Stimulated activated naive CD4-positive, alpha-beta T cell (primary cell): ENCODE results near the gene DOCK2.
"Not testable (repeated sequence)": the region's sequence is repeated elsewhere in the genome, so short reads cannot be mapped to it uniquely, and the experiment has no call there.

Source experiments
- DNase-seq, 6 experiments: peaks; one replicate each; lab custom pipeline; 2025; lab: John Stamatoyannopoulos, UW

DOCK2 gene

DNA sequence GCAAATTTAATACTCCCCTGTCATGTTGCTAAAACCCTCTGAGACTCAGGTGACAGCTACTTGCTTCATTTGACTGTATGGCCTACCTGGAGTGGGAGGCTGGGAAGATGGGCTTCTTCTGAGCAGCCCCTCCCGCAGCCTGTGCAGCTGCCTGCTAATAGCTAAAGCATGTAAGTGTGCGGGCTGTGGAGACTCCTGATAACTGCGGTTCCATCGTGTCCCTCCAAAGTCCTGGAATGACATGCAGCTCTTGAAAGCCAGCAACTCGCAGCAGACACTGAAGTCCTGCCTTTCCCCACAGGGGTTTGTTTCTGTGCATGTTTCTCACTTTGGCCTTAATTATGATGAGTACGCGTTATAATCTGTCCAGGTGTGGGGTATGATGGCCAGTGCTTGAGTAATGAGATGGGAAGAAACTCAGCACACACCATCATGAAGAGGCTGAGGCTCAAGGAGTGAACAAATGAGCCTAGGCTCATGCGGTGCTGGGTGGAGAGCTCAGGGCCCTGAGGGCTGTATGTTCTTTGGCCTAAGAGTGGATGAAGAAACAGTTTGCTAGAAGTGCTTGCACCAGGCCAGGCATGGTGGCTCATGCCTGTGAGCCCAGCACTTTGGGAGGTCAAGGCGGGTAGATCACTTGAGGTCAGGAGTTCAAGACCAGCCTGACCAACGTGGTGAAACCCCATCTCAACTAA lies 119.1 kb downstream of the DOCK2 start:
- DNase-seq: no peak

DNA sequence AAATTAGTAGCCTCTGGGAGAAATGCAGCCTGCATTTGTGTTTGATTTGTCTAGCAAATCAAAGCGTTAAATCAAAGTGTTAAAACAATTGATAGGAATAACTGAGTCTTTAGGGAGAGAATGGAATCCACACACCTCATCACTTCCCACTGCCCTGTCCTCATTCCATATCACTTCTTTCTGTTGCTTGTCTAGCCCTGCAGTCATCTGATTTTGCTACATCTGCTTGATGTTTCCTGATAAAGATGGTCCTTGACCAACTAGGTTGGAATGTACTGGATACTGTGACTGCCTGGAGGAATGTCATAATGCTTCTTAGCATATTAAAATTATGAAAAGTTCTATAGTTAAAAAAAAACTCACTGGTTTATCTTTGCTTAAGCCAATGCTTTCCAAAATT lies 119.9 kb downstream of the DOCK2 start:
- no peak for DNase-seq

DNA sequence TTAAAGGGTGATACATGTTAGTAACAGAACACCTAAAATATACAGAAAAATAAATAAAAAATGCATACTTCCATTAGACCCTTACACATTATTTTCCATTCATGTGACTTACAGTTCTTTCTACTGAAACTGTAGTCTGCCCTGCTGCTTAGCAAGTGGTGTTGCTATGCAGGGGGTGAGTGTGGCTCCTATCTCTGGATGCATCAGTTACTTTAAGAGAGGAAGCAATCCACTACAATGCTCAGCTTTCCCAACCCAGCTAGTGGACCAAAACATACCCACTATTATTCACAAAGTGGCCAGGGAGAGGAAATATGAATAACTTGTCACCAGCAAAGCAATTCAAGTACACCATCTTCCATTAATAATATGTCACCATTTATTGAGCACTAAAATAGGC lies 121.8 kb downstream of the DOCK2 start:
- no peak for DNase-seq

DNA sequence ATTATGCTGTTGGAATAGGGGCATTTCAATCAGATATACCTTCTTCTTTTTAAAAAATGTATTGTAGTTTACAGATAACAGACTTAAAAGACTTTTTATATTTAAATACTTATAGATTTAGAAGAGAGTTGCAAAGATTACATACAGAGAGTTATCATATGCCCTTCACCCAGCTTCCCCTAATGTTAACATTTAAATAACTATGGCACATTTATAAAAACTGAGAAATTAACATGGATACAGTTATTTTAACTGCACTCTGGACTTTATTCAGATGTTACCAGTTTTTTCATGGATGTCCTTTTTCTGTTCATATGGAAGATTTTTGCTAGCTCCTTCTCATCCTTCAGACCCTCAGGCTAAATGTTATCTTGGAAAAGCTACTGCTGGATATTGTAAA lies 123.2 kb downstream of the DOCK2 start:
- DNase-seq: no peak

DNA sequence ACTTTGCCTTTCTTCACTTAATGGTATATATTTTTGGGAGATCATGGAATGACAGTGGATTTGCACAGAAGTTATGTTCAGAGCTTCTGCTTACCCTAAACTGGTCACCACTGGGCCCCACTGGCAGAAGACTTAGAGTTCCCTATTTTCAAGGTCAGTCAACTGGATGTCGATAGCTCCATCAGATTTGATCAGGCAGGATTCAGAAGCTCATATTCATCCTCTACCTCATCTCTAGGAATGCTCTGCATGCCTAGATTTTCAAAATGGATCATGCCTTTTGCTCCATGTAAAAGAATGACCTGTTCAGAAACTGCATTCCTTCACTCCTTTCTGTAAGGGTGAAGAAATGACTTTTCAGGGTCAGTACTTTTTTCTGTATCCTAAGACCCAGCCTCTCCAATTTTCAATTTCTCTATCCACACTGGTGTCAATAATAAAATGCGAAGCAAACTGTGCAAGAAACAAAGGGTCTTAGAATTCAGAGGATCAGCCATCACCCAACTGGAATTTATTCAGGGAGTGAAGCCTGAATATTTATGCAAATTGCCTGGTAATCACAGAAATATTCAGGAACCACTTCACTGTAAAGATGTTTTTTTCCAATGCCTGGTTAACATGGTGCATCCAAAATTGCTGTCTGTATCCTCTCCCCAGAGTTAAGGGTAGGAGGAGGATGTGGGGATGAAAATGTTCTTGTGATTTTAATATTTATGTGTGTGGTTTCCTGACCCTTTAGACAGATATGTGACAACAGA lies 125.4 kb downstream of the DOCK2 start:
- no peak for DNase-seq

DNA sequence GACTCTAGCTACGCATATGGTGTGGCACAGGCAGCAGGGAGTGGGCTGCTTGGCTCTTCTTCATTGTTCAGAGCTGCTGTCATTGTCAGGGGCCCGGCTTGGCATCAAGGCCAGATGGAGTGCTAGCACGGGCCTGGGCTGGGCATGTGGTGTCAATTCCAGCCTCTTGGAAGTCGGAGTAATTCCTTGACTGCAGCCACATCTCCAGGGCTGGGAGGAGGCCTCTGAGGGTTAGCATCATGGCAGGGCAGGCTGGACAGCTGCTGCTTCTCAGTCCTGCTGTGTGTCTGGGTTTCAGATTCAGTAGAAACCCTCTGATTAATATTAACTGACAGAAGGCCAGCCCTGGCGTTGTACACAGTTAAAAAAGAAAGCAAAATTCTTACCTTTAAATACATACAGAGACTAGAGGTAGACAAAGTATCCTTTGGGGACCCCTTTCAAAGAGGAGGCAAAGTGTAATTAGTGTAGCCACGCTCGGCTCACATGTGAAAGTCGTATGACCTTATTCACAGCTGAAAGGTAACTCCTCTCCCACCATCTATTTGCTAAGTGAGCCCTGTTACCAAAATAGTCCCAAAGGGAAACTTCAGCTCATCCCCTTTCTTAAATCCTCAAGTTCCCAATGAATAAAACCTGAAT lies 126.4 kb downstream of the DOCK2 start:
- no peak for DNase-seq

DNA sequence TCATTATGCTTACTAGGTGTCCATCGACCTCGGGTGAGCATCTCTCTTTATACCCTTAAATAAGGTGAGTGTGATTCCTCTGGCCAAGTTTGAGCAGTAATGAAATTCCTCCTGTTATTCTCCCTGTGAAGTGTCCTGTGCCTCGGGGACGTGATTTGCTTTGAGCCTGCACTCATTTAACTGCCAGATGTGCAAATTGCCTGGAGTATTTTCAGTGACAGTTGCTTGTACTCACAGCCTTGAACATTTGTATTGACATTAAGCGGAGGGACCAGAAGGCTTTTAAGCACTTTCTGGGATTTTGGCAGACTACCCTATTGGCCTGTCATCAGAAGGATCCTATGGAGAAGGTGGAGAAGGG lies 126.9 kb downstream of the DOCK2 start:
- DNase-seq: no peak

DNA sequence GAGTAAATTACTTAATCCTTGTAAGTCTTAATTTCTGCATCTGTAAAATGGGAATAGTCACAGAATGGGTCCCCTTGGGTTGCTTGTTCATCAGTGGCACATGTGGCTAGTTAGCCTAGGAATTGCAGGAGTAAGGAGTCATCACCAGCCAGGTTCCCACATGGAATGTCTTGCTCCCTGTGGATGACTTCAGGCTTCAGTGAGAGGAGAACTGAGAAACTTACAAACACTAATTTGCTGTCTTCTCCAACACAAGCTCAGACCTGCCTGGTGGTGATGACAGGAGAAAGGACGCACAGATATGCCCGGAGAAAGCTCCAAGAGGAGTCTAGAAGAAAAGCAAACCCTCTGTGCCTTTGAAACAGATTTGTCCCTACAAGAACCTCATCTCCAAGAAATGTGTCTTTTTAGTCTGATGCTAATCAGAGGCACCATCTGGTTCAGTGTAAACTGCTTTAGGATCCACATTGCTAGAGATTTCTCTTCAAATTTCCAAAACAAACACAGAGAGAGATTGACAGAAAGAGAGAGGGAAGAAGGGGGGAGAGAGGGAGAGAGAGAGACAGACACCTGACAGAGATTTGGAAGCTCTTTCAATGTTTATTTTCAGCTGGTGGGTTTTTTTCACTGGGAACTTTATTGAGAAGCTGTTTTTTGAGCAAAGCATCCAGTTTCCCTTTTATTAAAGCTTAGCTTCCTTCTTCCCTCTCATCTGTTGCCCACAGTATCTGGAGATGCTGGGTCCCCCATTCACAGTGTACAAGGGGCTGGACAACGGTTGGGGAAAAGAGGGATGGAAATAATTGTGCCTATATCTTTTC lies 128.3 kb downstream of the DOCK2 start:
- DNase-seq: no peak

DNA sequence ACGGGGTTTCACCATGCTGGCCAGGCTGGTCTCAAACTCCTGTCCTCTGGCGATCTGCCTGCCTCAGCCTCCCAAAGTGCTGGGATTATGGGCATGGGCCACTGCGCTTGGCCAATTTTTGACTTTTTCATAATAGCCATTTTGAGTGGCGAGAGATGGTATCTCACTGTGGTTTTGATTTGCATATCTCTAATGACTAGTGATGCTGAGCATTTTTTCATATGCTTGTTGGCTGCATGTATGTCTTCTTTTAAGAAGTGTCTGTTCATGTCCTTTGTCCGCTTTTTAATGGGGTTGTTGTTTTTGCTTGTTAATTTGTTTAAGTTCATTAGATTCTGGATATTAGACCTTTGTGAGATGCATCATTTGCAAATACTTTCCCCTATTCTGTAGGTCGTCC lies 129.9 kb downstream of the DOCK2 start:
- not testable (repeated sequence) for DNase-seq

DNA sequence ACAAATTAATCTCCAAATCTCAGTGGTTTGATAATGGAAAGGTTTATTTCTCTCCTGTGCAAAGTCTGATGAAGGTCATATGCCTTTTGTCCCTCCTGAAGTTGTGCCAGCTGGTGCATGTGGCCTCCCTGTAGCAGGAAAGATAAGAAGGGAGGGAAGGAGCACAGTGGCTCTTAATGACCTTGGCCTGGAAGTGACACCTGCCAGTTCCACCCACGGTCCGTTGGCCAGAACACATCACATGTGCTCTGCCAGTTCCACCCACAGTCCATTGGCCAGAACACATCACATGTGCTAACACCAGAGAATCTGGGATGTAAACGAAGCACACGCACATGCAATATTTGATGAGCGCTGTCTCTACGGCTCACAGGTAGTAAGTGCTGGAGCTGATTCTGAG lies 130.9 kb downstream of the DOCK2 start:
- no peak for DNase-seq

DNA sequence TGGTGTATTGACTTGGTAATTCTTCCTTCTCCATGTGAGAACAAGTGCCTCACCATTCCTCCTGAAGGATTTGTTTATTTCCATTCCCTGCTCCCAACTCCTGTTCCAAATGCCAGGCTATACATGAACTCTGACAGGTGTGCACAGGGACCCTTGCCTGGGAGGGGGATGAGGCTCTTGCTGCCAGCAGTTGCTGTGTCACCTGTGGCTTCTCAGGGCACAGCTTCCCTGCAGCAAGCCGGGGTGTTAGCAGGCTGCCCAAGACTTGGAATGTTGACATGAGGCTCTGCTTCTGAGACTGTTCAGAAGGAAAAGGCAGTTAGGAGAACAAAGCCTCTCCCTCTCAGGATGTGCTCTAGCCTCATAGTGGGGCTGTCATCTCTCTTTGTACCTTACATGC lies 131.3 kb downstream of the DOCK2 start:
- no peak for DNase-seq

DNA sequence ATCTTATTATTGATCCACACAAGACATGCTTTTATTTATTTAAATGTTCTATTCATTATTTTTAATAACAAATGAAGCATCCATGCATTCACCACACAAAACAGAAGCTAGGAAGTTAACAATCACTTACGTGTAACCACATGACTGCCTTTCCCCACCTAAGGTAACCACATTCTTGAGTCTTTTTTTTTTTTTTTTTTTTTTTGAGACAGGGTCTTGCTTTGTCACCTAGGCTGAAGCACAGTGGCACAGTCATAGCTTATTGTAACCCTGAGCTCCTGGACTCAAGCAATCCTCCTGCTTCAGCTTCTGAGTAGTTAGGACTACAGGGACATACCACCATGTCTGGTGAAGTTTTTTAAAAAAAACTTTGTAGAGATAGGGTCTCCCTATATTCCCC lies 133.0 kb downstream of the DOCK2 start:
- no peak for DNase-seq

DNA sequence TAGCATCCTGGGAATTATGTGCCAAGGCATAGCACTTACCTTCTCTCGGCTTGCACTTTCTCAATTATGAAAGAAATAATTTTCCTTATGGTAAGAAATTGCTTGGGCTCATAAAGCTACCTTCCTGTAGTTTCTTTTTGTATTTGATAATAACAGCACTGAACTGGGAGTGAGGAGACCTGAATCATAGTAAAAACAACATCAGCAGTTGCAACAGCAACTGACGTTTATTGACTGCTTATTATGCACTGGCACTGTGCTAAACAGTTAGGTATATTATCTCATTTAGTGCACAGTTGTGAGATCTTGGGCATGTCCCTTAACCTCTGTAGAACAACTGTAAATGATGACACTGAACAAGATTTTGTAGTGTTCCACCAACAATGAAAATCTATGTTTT lies 135.2 kb downstream of the DOCK2 start:
- no peak for DNase-seq

DNA sequence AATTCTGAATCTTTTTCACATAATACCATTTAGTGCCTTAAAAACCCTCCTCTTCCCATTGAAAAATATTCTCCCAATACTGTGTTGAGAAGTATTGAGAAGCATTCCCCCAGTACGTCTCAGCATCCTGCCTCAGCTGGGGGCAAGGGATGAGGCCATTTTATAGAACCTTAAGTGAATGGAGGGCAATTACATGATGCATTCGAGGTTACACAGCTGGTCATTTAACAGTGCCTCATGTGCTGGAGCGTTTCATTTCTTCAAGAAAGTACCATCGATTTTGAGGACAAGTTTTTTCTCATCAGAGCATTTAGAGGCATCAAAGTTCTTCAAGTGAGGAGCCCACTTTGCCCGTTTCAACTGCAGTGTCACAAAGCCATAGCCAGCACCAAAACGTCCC lies 135.6 kb downstream of the DOCK2 start:
- no peak for DNase-seq

DNA sequence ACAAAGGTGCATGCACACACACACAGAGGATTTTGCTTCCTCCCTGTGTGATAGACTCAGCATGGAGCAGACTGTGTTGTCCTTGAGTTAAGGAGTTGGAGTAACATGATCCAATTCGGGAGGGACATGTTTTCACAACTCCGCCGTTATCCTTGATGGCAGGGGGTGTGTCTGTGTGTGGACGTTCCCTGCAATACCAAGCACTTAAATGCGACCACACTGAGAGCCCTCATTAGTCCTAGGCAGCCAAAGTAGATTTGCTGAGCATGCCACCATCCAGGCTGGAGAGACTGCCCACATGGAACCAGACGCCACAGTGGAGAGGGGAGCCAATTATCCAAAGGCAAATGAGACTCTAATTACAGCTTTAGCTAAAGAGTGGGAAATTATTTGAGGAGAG lies 140.1 kb downstream of the DOCK2 start:
- no peak for DNase-seq

DNA sequence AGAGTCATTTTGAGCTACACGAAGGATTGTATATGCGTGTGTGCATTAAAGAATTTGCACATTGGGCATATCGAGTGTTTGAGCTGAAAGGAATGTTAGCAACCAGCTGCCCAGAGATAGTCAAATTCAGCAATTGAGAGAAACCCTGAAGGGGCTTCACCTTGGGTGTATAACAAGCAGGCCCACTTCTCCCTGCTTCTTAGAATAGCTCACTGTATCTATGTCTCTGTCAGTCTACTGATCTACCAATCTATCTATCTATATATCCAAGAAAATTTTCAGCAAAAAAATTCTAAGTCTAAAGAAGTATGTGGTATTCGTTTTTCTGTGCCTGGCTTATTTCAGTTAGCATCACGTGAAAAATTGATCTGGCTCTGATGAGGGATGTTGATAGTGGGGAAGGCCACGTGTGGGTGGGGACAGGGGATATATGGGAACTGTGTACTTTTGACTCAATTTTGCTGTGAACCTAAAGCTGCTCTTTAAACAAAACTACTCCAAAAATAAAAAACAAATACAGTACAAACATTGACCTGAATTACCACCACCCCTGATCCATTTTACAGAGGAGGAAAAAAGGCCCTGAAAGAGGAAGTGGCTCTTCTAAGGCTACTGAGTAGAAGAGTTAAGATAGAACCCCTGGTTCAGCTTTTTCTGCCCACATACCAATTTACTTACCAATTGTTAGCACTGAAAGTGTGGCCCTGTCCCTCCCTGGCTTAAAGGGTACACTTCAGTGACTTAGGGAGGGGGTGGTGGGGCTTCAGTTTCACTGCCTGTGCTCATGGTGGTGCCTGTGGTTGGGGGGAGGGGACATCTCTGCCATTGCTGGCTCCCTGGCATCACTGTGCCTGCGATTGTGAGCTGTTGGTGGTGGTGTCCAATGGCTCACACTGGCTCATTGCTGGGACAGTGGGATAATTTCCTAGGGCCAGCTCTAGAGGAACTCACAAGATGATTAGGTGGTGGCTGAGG lies 141.8 kb downstream of the DOCK2 start:
- DNase-seq: no peak

DNA sequence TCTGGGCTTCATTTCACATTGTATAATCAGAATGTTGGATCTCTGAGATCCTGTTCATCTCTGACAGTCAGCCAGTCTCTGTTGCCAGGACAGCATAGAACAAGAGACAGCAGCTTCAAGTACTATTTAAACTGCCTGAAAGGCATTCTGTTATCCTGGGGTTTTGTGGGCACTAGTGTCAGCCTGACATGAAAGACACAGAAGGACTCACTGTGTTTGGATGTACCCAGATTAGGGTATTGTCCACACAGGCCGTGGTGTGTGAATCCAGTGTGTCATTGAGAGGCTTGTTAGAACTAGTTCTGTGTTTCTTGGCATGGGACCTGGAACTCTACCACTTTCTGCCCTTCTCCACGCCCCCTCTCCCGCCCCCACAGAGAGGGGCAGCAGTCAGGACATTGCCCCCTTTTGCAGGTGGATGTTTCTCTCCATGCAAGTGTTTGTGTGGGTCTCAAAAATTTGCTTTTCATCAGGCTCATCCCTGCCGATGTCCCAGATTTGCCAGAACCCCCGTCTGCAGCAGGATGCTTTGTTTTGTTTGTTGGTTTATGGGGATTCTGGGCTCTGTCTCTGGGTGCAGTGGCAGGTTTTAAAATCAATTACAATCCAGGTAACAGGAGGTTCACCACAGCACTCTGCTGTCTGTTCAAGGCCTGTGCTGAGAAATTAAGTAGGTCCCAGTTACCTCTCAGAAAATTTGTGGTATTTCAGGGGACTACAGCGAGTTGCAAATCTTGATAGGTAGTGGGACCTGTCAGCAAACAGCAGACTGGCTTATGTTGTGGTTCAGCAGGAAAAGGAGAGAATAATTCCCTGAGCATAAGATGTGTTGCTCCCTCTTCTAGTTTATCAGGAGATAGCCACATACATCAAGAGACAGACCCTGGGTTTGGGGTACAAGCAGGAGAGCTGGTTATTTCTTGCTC lies 144.6 kb downstream of the DOCK2 start:
- no peak for DNase-seq

DNA sequence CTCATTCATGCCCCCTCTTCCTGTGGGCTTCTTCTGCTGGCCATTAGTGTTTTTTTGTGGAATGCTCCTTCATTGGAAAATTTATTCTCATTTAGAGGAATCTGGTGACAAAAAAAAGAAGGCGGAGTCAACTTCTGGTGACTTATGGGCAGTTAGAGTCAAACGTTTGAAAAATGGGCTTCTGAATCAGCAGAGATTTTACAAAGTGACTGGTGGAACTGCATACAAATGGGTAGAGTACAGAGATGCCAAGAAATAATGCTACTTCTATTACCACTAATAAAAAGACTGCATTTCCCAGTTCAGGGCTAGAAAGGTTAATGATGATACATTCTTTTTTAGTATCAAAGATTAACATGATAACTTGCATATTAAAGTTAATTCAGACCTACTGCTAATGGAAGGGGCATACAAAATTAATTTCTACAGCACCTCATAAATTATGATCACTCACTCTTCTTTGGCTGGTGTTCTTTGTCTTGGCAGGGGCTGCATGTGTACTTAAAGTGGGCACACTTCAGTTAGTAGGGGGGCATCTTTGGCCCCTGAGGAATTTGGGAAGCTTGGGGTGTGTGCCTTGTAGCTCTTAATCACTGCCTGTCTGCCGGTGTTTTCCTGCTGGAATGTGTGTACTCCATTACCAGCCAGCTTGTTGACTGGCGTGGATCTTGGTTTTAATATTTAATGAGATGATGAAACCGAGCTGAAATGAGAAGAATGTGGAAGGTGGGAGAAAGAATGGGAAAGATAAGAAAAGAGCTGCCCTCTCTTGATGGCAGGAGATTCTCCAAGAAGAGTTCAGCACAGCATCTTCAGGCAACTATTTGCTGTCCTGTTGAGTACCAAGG lies 148.9 kb downstream of the DOCK2 start:
- DNase-seq: no peak

DNA sequence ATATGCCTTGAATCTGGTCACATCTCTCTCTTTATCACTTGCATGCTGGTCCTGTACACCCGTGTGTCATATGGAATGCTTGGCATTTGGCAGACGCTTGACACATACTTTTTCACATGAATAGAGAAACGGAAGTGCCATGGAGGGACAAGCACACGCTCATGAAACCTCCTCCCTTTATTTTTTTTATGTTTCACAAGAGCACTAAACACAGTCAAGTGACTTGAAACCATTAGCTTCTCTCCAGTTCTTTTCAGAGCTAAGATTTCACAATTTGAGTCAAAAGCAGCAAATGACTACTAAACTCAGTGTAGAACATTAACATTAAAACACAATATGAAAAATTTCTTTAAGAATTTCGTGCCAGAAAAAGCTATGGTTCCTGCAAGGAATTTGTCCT lies 151.1 kb downstream of the DOCK2 start:
- DNase-seq: no peak
